ENCODE results near the gene WWOX.

DNA sequence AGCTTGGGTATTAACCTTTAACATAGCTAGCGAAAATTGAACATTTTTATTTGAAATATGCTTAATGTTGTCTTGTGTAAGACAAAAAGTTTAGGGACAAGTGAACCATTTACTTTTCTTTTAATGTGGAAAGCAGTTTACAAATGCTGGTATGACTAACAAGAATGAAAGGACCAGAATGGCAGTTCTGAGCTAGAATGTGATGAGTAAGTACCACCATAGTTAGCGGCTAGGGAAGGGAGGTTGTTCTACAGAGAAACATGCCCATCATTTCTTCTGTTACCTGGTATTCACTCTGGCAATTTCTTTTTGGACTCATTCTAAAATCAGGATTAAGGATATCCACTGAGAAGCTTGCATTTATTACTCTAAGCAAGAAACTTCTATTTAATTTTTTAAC is 121.1 kb downstream of the WWOX start:
- TF ChIP-seq CTCF (conservative IDR thresholded peaks at IDR 0.05 in 1 of 2, IDR thresholded peaks at IDR 0.05 in 1 of 2; ENCODE audit: extremely low read depth in 1 of 2, insufficient read depth in 1 of 2, low read depth in 1 of 2, low read length in 2 of 2) (no peak), EZH2 (IDR thresholded peaks at IDR 0.05; ENCODE audit: borderline replicate concordance, low read length) (no peak)

Measured in mammary epithelial cell (primary cell).